AG10803 (cell line): ENCODE results near the gene DIABLO.

ENCODE experiments used
- DNase-seq: peaks from one replicate; pipeline ENCODE4 v3.0.0; 2010; ENCODE audit warnings: low read depth
- H3K4me3 ChIP-seq: 2 replicates; pipeline ENCODE4 v1.5.1; 2011; ENCODE audit warnings: mild to moderate bottlenecking, low read length, control low read depth
- CTCF ChIP-seq: conservative IDR thresholded peaks from 2 replicates; pipeline ENCODE4 v1.5.1; 2011; ENCODE audit warnings: mild to moderate bottlenecking, low read length, control low read depth, inconsistent platforms

Gene DIABLO

GRCh38 chr12:122192441-122192840 lies 33.4 kb downstream of the DIABLO start:
- TF ChIP-seq CTCF = no peak
- no peak for DNase-seq
- no peak overlapping the region for H3K4me3 ChIP-seq

GRCh38 chr12:122190842-122191668 lies 34.8 kb downstream of the DIABLO start:
- TF ChIP-seq CTCF = peak; percentile 87
- peak; percentile 40 for DNase-seq
- H3K4me3 ChIP-seq = no peak overlapping the region

- DNase-seq = no peak
- no peak for TF ChIP-seq CTCF
- H3K4me3 ChIP-seq = no peak overlapping the region
These were observed 36.0 kb downstream of the DIABLO start for GRCh38 chr12:122189626-122190475.

- TF ChIP-seq CTCF = no peak
- no peak overlapping the region for H3K4me3 ChIP-seq
- DNase-seq = no peak
These were observed 38.4 kb downstream of the DIABLO start for GRCh38 chr12:122187466-122187865.

GRCh38 chr12:122185494-122186082 lies 40.3 kb downstream of the DIABLO start:
- H3K4me3 ChIP-seq = no peak overlapping the region
- TF ChIP-seq CTCF = no peak
- no peak for DNase-seq

- DNase-seq = no peak
- H3K4me3 ChIP-seq = no peak overlapping the region
- TF ChIP-seq CTCF = no peak
These were observed 40.8 kb downstream of the DIABLO start for GRCh38 chr12:122185079-122185478.
